ENCODE results near the gene CCDC102A.

The CCDC102A gene

DNA sequence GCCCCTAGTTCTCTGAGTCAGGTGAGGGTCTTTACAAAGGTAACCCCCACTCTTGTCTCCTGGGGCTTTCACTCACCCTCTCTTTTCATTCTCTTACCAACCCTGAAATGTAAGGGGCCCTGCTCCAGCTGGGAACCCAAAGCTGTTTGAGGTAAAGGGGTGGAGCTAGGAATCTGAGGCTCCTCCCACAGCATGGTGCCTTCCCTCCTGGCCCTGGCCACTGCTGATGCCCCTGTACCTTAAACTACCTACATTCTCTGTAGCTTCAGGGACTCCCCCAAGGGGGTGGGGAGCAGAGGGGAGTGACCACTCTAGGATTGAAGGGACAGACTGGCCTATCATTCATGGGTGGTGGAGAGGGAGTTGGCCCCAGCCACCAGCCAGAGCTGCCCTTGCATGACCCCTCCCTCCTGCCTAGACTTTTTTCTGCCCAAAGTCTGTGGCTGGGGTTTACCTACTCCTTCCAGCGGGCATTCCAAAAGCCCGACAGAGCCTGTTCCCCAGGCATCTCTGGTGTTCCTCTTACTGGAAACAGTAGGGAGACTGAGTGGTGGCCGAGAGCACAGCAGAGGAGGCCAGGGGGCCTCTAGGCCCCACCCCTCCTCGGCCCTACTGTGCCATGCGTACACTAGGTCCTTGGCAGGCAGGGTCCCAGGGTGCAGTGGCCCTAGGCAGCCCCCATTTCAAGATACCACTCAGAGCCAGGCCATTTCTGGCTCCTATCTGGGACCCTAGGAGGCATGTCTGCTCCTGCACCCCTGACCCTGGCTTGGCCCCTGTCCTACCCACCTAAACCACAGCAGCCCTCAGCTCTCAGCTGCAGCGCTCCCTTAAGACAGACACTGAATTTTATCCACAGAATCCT is 59.6 kb downstream of the CCDC102A start:
- no peak for DNase-seq

DNA sequence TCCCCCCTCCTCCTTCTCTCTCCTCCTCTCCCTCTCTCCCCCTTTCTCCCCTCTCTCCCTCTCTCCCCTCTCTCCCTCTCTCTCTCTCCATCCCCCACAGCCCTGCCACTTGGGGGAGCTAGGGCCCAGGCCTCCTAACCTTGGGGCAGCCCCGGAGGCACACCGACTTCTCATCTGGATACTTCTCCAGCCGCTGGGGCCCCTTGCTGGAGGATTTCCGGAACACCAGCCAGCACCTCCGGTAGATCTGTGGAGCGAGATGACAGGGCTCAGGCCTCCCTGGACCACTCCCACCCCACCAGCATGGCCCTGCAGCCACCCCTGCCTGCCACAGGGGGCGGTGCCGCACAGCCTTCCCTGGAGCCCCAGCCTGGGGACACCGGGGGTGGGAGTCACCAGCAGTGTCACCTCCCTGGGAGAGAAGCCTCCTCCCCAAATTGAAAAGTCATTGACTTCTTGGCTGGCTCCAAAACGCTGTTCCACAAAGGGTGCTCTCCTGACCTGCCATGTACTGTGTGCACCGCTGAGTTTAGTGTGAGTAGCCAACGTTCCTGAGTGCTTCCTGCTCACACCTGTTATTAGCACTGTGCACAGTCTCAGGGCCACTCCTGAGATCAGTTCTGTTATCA is 60.5 kb downstream of the CCDC102A start:
- peak; percentile 77 for DNase-seq

DNA sequence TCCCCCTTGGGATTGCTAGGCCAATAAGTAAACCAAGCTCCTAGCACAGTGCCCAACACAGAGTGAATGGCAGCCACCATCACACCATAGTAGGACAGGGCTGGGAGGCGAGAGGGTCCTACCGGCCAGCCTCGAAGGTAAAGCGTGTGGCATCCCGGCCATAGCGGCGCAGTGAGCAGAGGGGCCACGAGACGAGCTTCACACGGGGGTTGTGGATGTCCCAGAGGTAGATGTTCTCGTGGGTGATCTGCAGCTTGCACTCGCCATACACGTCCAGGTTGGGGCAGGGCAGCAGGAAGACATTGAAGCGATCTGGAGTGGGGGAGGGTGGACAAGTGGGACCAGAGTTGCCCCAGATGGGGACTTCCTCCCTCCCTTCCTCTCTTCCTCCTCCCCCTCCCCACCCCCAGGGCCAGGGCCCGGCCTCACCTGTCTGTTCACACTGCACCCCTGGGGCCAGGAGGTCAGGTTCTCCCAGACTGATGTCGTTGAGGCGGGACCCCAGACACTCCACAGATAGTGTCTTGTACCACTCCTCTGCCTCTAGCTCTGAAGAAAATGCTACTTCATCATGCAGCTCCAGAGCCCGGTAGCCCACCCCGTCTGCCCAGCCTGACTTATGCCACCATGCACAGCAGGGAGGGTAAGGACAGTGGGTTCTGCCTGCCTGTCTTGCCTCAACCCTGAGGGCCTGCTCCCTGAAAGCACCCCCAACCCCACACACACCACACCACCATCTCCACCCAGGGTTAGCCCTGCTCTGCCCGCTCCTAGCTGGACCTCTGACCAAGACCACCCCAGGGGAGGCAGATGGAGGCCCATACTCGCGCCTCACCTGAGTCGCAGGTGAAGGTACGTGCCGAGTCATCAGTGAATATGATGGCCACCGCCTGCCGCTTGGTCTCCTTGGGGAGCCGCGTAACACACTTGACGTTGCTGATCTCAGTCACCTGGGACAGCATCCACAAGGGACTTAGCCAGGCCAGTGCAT is 61.4 kb downstream of the CCDC102A start:
- no peak for DNase-seq

DNA sequence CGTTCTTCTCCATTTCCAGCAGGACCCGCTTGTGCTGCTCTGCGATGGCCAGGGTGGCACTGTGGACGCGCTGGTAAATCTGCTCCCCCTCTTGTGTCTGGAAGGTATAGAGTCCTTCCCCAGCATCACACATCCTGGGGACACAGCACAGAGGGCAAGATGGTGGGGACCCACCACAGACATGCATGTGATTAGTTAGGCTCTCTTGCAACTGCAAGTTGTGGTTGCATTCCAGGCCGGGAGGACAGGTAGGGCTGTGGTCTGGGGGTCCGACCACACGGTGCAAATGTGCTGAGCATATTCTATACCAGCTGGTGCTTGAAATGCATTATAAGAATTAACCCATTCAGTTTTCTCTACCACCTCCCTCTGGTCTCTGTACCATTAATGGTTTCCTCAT is 62.5 kb downstream of the CCDC102A start:
- DNase-seq: no peak

DNA sequence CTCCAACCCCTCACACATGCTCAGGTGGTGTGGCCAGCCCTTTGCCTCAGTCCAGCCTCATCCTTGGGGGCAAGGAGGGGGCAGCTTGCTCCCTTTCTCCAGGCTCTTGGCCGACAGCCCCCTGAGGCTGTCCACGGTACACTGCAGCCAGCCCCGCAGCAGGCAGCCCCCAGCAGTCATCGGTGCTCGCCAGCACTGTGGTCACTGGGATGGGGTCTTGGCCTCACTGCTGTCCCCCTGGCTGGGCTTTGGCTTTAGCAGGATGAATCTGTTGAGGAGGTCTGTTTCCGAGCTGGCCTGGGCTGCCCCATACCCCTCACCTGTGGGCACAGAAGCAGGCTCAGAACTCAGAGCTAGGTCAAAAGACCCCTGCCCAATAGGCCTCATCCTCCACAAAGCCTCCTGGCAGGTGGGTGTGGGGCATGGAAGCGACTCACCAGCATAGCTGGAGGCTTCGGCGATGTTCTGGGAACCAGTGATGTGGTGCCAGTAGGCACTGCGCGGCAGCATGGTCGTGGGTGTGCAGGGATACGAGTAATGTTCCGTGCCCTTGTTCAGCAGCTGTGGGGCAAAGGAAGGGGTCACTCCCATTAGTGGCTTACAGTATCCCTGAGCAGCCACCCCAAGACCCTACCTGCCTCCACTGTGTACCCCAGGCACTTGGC is 63.1 kb downstream of the CCDC102A start:
- no peak for DNase-seq

DNA sequence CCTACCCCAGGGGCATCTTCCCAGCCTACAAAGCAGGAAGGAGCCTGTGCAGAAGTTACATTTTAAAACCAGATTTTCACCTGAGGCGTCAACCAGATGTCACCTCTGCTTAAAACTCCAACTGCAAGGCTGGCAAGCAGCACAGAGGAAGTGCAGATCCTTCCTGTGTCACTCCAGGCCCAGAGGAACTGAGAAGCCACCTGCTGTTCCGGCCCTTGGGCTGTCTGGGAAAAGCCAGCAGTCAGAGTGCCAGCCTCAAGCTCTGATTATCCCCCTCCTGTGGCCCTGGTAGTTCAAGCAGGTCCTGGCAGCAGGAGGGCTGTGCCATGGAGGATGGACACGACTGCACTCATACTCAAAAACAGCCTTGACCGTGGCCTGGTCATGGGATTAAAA is 63.7 kb downstream of the CCDC102A start:
- no peak for DNase-seq

DNA sequence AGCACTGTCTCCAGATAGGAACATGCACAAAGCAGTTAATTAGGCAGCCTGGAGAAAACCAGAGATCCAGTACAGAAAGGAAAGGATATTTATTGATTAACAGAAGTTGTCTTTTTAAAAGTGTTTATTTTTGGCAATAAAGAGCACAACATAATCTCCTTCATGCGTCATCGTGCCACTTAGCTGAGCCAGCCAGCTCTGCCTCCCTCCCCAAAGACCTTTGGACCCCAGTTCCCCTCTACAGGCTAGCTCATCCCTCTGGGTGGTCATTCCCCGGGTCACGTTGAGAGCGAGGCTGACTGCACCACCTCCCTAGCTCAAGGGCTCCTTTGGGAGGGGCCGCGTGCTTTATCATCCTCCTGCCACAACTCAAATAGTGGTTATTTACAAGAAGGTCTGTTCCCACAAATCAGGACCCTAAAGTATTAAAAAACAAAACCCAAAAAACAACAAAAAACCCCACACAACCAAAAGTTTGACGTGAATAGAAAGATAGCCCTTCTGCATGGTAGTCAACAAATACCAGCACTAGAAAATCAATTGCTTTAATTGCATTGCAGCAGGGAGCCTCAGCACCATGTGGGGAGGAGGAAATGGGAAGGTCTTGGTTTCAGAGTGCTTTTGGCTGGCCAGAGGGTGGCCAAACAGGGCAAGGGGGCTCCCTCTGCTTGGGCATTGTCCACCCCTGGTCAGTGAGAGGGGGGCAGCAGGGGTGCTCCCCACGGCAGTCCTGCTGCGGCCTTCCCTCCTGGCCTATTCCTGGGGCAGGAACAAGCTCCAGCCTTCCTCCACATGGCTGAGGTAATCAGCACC is 64.3 kb downstream of the CCDC102A start:
- DNase-seq: no peak

DNA sequence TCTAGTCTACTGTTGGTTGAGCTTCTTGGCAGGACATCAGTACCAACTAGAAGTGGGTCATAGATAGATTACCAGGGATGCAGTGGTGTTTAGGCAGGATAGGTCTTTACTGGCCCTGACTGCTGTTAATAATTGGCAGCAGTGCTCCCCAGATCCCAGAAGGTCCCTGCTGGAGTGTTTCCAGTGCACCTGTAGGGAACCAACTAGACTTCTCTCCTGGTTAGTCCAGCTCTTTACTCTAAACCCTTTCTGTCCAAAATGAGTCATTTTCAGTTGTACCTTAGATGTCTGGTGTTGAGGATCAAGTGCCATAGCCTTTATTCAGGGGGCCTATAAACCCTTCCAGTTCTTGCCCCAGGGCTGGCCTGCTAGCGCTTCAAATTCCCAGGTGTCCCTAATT is 65.2 kb downstream of the CCDC102A start:
- DNase-seq: no peak

DNA sequence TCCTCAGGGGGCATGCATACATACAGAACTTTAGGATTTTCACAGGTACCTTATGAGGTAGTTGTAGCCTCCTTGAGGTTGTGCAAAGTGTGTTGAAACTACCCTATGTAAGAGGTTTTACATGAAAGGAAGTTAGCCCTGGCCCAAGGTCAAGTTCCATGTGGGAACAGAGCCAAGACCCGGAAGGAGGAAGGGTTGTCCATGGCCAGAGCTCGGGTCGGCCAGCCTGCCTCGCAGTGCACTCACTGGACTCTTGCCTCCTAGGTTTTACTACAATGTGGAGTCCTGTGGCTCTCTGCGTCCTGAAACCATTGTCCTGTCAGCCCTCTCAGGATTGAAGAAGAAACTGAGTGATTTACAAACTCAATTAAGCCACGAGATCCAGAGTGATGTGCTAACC is 65.7 kb downstream of the CCDC102A start:
- DNase-seq: no peak

DNA sequence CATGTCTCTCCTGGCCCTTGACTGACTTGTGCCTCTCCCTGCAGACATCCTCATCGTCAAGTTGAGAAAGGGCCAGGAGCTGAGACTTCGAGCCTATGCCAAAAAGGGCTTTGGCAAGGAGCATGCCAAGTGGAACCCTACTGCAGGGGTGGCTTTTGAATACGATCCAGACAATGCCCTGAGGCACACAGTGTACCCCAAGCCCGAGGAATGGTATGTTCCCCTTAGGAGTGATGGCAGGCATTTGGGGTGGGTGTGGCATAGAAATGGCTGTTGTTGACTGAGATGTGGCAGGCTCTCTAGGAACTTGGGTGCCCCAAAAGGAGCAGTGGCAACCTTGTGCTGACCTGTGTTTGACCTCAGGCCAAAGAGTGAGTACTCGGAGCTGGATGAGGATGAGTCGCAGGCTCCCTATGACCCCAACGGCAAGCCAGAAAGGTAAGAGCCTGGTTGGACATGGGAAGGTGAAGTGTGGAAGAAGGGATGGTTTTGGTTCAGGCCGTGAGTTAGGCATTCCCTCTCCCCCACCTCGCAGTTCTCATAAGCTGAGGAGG is 66.4 kb downstream of the CCDC102A start:
- no peak for DNase-seq

DNA sequence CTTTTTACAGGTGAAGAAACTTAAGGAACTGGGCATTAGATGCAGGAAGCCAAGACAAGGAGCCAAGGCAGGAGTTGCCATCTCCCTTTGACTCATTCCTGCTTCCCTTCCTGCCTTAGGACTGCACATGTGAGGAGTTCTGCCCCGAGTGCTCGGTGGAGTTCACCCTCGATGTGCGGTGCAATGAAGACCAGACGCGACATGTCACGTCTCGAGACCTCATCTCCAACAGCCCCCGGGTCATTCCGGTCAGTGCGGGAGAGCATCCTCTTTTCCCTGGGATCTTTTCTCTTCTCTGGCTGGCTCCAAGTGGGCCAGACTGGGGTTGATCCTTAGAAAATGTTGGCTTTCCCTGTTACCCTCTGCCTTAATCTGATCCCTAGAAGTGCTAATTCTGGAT is 67.3 kb downstream of the CCDC102A start:
- DNase-seq: no peak

DNA sequence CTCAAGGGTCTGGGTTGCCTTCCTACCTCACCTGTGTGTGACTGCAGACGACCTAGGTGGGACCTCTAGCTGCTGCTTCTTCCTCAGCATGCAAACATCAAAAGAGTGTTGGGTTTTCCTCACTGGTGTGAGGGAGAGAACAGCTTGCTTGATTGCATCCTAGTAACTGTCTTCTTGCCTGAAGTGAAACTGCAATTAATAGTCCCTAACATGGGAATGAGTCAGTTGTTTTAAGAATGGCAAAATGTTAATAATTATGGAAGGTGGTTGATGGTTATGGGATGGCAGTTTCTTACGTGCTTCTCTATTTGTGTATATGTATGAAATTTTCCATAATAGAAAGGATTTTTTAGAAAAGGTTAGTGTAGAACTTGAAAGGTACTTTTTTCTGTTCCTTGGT is 68.0 kb downstream of the CCDC102A start:
- no peak for DNase-seq

DNA sequence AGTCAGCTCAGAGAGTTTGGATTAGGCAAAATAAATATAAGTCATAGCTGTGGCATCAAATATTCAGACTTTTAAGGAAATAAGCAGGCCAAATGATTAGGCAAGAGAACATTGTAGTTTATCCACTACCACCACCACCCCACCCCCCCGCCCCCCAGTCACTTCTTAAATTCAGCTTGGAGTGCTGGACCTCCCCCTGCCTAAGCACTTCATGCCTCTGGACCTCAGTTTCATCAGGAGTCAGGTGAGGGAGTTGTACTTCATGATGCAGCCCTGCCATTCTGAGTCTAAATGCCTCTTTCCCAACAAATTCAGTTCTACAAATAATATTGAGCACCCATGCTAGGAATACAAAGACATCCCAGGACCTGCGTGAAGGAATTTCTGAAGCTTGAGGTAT is 71.8 kb downstream of the CCDC102A start:
- no peak for DNase-seq

DNA sequence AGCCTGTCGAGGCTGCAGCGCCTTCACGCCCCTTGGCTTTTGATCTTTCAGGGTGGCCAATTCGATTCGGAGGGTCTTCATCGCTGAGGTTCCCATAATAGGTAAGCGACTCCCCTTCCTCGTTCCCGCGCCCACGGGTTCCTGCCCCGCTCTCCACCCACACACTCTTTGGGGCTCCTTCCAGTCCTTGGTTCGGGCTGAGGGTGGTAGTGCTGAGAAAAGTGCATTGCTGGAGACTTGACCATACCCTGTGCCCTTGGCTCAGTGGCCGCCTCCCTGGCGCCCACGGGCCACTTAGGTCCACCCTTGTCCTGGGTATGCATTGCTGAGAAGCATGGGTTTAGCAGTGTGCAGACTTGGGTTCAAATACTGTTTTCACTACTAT is 73.4 kb downstream of the CCDC102A start:
- no peak for DNase-seq

DNA sequence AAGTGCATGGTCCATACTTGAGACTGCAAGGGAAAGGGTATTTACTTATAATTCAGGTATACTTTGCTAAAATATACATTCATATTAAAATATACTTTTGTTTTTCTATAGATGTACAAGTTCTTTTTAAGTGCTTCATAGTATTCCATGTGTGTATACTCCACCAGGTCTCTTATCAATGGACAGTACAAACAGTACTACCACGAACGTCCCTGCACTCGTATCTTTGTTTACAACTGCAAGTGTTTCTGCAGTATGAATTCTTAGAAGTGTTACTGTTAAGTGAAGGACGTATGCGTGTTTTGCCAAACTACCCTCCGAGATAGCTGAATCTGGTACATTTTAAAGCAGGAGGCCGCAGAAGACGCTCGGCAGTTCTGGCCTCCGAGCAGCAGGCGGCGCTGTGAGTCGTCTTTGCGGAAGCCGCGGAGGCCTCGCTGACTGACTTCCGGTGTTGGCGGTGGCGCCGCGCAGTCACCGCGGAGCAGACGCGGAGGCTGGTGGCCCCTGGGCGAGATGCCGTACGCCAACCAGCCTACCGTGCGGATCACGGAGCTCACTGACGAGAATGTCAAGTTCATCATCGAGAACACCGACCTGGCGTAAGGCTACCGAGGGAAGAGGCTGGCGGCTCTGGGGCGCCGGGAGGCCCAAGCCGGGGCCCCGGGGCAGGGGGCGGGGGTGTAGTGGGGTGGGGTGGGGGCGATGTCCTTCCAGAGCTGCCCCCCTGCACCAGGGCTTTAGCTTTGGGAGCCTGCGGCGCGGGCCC is 74.0 kb downstream of the CCDC102A start, which contains the start of gene POLR2C:
POLR2C (plus strand) TSS at position 471 of the 769 bp plus-strand sequence; CDS start at position 517, 46 bp downstream.
- DNase-seq: peak; percentile 94
